Common myeloid progenitor, CD34-positive (primary cell): ENCODE data around the gene CCDC73.
"Not testable (repeated sequence)": the region's sequence is repeated elsewhere in the genome, so short reads cannot be mapped to it uniquely, and the experiment has no call there.

ENCODE experiments used
- CTCF ChIA-PET: fragments of 350-600 bp; sonication (Branson Sonifier 250); formaldehyde crosslinking; loops from one replicate; lab custom pipeline; 2021; ENCODE audit warnings: antibody characterized with exemption; lab: Charles Lee
- POLR2A ChIA-PET: fragments of 350-600 bp; sonication (Branson Sonifier 250); formaldehyde crosslinking; loops from one replicate; lab custom pipeline; 2021; ENCODE audit warnings: antibody characterized with exemption; lab: Charles Lee
- DNase-seq, 3 donors: peaks; one replicate each; pipeline versions ENCODE4 v3.0.0 to v3.0.0-alpha.2; 2013
- H3K27ac ChIP-seq, 2 experiments: 1 replicate in 1 of 2; 2 replicates in 1 of 2; pipeline ENCODE4 v1.7.0; 2013; ENCODE audit warnings: inconsistent platforms in 2 of 2, low read length in 2 of 2, mild to moderate bottlenecking in 2 of 2, low read depth in 1 of 2, moderate library complexity in 1 of 2; ENCODE audit not compliant: severe bottlenecking in 2 of 2, insufficient read depth in 1 of 2, poor library complexity in 1 of 2
- H3K27me3 ChIP-seq, 5 experiments: replicated peaks in 2 of 5; 1 replicate in 3 of 5; 2 replicates in 2 of 5; pipeline versions ENCODE4 v1.6.1 to v1.7.0; 2013; ENCODE audit warnings: low read length in 4 of 5, mild to moderate bottlenecking in 2 of 5, moderate library complexity in 2 of 5, inconsistent platforms in 1 of 5; ENCODE audit not compliant: insufficient read depth in 5 of 5, control insufficient read depth in 4 of 5
- H3K36me3 ChIP-seq, 4 experiments: 1 replicate in 2 of 4; 2 replicates in 2 of 4; pipeline versions ENCODE4 v1.6.1 to v1.7.0; 2013; ENCODE audit warnings: low read length in 3 of 4, control low read depth in 1 of 4, mild to moderate bottlenecking in 1 of 4; ENCODE audit not compliant: control insufficient read depth in 4 of 4, insufficient read depth in 4 of 4
- H3K4me1 ChIP-seq, 4 experiments: 1 replicate in 3 of 4; 2 replicates in 1 of 4; pipeline versions ENCODE4 v1.6.1 to v1.7.1; 2013; ENCODE audit warnings: low read length in 3 of 4, mild to moderate bottlenecking in 3 of 4, control low read depth in 1 of 4, inconsistent platforms in 1 of 4, moderate library complexity in 1 of 4; ENCODE audit not compliant: control insufficient read depth in 4 of 4, insufficient read depth in 4 of 4; ENCODE audit errors: control extremely low read depth in 1 of 4
- H3K4me3 ChIP-seq, 7 experiments: 1 replicate in 4 of 7; 2 replicates in 3 of 7; pipeline versions ENCODE4 v1.5.1 to v1.7.0; 2013; ENCODE audit warnings: mild to moderate bottlenecking in 7 of 7, low read length in 6 of 7, moderate library complexity in 6 of 7, inconsistent platforms in 2 of 7, low read depth in 2 of 7, control low read depth in 1 of 7; ENCODE audit not compliant: insufficient read depth in 4 of 7, control insufficient read depth in 1 of 7; ENCODE audit errors: extremely low read depth in 1 of 7
- H3K9me3 ChIP-seq, 5 experiments: 1 replicate in 4 of 5; 2 replicates in 1 of 5; pipeline versions ENCODE4 v1.6.1 to v1.7.1; 2013; ENCODE audit warnings: low read length in 4 of 5, mild to moderate bottlenecking in 2 of 5, inconsistent platforms in 1 of 5, low read depth in 1 of 5, moderate library complexity in 1 of 5; ENCODE audit not compliant: control insufficient read depth in 4 of 5, insufficient read depth in 2 of 5; ENCODE audit errors: control extremely low read depth in 1 of 5
- WGBS: methylation state at CpG from one replicate; pipeline ENCODE4 v1.1.5; 2013; ENCODE audit not compliant: insufficient coverage; 5-methylcytosine and 5-hydroxymethylcytosine counted together

The CCDC73 gene

DNA sequence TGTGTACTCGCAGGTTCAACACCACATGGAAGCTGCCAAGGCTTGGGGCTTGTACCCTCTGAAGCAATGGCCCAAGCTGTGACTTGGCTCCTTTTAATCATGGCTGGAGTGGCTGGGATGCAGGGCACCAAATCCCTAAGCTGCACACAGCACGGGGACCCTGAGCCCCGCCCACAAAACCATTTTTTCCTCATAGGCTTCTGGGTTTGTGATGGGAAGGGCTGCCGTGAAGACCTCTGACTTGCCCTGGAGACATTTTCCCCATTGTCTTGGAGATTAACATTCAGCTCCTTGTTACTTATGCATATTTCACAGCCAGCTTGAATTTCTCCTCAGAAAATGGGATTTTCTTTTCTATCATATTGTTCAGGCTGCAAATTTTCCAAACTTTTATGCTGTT lies 185.6 kb downstream of the CCDC73 start:
- H3K27ac ChIP-seq, DNase-seq, H3K4me3 ChIP-seq, H3K27me3 ChIP-seq, H3K4me1 ChIP-seq, POLR2A ChIA-PET, CTCF ChIA-PET, H3K9me3 ChIP-seq: not testable (repeated sequence)
- H3K36me3 ChIP-seq = peaks cover 3 to 24% (median 13%) of the 10 kb centered on the region in 4 experiments
- 97% methylated on average over 4 of the region's 4 CpGs for WGBS

DNA sequence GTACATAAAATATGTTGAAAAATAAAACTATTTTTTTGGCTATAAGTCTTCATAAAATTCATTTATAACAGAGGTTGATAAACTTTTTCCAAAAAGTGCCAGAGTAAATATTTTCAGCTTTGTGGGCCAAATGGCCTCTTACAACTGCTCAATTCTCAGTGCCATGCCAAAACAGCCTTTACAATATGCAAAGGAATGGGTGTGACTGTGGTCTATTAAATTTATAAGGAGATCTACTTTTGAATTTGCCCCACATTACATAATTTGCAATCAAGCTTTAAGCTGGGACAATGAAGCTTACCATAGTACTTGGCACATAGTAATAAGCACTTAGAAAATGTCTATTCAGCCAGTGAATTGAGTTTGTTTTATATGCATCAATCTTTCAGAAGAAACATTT lies 188.2 kb downstream of the CCDC73 start:
- POLR2A ChIA-PET = no interaction called here
- no peak overlapping the region for H3K27ac ChIP-seq
- CTCF ChIA-PET = interaction anchor here (0.9 kb wide), 2 partner anchors 15 to 221 kb away, joined by 3 read pairs; no protein-coding TSS in a partner anchor
- H3K4me3 ChIP-seq = no peak overlapping the region
- peaks cover 7 to 47% (median 24%) of the 10 kb centered on the region in 4 experiments for H3K36me3 ChIP-seq
- H3K9me3 ChIP-seq = peaks cover 0 to 5% (median 1%) of the 10 kb centered on the region in 5 experiments
- peaks cover 0 to 8% (median 0%) of the 10 kb centered on the region in 4 experiments for H3K4me1 ChIP-seq
- DNase-seq = no peak
- H3K27me3 ChIP-seq = no peaks in the 10 kb centered on the region

DNA sequence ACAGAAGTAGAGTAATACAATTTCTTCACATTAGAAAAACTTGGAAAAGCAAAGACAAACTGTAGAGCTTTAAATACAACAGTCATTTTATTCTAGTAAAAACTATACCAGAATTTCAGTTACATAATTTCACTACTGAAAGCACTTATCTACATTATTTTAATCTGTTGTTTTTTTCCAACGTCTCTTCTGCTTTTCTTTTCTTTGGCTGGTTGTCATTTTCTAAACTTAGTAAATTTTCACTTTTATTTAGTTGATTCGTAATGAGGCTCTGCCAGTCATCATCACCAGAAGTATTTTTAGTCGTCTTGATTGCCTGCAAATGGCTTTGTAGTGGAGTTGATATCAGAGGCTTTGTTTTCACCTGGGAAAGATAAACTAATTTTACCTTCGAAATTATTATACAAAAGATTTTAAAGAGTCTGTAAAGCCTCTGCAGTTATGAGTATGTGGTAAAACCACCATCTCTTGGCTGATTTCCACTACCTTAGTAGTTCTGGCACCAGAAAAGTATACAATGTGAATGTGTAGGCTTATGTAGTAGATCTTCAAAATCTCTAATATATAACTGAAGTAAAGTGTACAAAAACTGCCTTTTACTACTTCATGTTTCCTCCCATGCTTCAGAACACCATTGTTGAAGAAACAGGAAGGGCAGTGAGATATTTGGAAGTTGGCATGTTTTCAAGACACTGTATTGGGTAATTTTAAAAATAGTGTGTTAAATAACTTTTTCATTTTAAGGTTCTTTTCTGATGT lies 191.6 kb downstream of the CCDC73 start:
- no peaks in the 10 kb centered on the region for H3K27me3 ChIP-seq
- CTCF ChIA-PET = no interaction called here
- H3K4me1 ChIP-seq = peaks cover 0 to 10% (median 2%) of the 10 kb centered on the region in 4 experiments
- no CpG with 5 or more reads among the region's 4 CpGs for WGBS
- H3K36me3 ChIP-seq = peaks cover 12 to 66% (median 30%) of the 10 kb centered on the region in 4 experiments
- POLR2A ChIA-PET = interaction anchor here (0.6 kb wide), 1 partner anchor 269 kb away, joined by 3 read pairs; no protein-coding TSS in a partner anchor
- no peak overlapping the region for H3K27ac ChIP-seq
- H3K9me3 ChIP-seq = peaks cover 0 to 2% (median 0%) of the 10 kb centered on the region in 5 experiments
- no peak overlapping the region for H3K4me3 ChIP-seq
- peak in 2 of 3 donors; percentile 29 to 31 for DNase-seq

DNA sequence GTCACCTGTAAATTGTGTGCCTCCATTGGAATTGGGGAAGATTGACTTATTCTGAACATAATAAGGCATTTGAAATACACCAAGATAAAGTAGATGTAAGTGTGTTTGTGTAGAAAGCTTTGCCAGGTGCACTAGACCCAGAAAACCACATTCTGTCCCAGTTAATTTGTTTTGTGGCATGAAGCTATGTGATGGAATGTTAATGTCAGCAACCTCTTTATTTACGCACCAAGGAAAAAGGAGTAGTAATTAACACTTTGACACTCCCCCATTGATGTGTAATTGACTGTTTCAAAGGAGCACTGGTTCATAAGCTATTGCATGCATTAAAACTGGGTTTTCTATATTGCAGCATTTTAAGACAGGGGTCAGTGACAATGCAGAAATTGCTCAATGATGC lies 196.5 kb downstream of the CCDC73 start:
- Histone ChIP-seq H3K4me1 (peaks cover 0 to 24% (median 11%) of the 10 kb centered on the region in 4 experiments), H3K36me3 (peaks cover 8 to 73% (median 43%) of the 10 kb centered on the region in 4 experiments), H3K27me3 (no peaks in the 10 kb centered on the region), H3K27ac (no peak overlapping the region), H3K4me3 (no peak overlapping the region), H3K9me3 (no peaks in the 10 kb centered on the region)
- POLR2A ChIA-PET = no interaction called here
- no peak for DNase-seq
- CTCF ChIA-PET = interaction anchor here (1.2 to 1.5 kb wide), 2 partner anchors 11 to 13 kb away, joined by 3 to 4 read pairs; no protein-coding TSS in a partner anchor
- WGBS = 100% methylated on average over 1 of the region's 1 CpG

DNA sequence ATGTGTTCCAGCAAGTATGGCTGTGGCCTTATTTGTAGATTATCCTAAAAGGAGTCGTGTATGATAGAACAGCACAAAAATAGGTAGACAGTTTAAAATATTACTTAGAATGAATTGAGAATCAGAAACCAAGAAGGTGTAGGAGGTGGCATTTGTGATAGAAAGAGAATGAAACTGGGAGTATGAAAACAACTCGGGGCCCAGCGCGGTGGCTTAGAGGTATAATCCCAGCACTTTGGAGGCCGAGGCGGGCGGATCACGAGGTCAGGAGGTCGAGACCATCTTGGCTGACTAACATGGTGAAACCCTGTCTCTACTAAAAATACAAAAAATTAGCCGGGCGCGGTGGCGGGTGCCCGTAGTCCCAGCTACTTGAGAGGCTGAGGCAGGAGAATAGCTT lies 198.3 kb downstream of the CCDC73 start:
- peaks cover 18 to 75% (median 47%) of the 10 kb centered on the region in 4 experiments for H3K36me3 ChIP-seq
- H3K9me3 ChIP-seq, H3K27me3 ChIP-seq, H3K27ac ChIP-seq, H3K4me3 ChIP-seq, POLR2A ChIA-PET, DNase-seq: not testable (repeated sequence)
- CTCF ChIA-PET = interaction anchor here (0.8 kb wide), 1 partner anchor 19 kb away, joined by 4 read pairs; no protein-coding TSS in a partner anchor
- WGBS = 96% methylated on average over 10 of the region's 14 CpGs
- peaks cover 0 to 41% (median 9%) of the 10 kb centered on the region in 4 experiments for H3K4me1 ChIP-seq

DNA sequence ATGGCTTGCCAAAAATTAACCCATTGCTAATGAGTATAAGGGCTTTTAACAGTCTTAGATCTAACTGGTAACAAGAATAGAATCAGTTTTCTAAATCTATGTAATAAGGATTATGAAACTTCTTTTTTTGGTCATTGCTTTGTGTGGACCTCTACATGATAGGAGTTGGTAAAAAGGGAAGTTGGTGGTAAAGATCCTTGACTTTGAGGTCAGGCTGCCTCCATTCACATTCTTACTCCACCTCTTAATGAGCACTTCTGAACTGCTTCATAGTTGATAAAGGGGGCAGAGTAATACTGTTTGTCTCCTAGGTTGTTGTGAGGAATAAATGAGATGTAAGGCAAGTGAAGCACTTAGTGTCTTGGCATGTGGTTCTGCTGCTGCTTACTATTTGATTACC lies 200.2 kb downstream of the CCDC73 start:
- Histone ChIP-seq H3K27ac (no peak overlapping the region), H3K4me1 (peaks cover 0 to 41% (median 9%) of the 10 kb centered on the region in 4 experiments), H3K27me3 (no peaks in the 10 kb centered on the region), H3K4me3 (no peak overlapping the region), H3K36me3 (peaks cover 29 to 83% (median 57%) of the 10 kb centered on the region in 4 experiments), H3K9me3 (no peaks in the 10 kb centered on the region)
- ChIA-PET CTCF (interaction anchor here (1.0 to 1.2 kb wide), 3 partner anchors 190 to 261 kb away, joined by 3 read pairs; no protein-coding TSS in a partner anchor), POLR2A (no interaction called here)
- DNase-seq = peak; percentile 31 to 85 (median 81)
